Mononuclear cell (primary cell): Measurements from ENCODE around the gene SCUBE1. TPM values are rescaled to one million over a fixed set of nuclear protein-coding genes. Genes with fewer than 3 reads are reported as not detected.

ENCODE experiments used
- H3K27me3 ChIP-seq: 2 replicates; pipeline ENCODE4 v1.6.0; 2011; ENCODE audit warnings: low read length, control low read depth; ENCODE audit not compliant: insufficient read depth
- H3K4me1 ChIP-seq: 2 replicates; pipeline ENCODE4 v1.5.1; 2011; ENCODE audit warnings: mild to moderate bottlenecking, low read length, control low read depth; ENCODE audit not compliant: insufficient read depth
- H3K4me3 ChIP-seq: 2 replicates; pipeline ENCODE4 v1.5.1; 2011; ENCODE audit warnings: mild to moderate bottlenecking, low read length, moderate library complexity
- H3K9me3 ChIP-seq: 2 replicates; pipeline ENCODE4 v1.5.1; 2011; ENCODE audit warnings: low read depth, mild to moderate bottlenecking, control low read depth, low read length
- total RNA-seq: library from RNA; depleted of rRNA; stranded (reverse); fragments of >200 nt; gene quantifications from one replicate; pipeline ENCODE4 v1.2.3, GENCODE V29; 2012

The SCUBE1 gene
- total RNA-seq, 1 donor: 0.94 TPM

DNA sequence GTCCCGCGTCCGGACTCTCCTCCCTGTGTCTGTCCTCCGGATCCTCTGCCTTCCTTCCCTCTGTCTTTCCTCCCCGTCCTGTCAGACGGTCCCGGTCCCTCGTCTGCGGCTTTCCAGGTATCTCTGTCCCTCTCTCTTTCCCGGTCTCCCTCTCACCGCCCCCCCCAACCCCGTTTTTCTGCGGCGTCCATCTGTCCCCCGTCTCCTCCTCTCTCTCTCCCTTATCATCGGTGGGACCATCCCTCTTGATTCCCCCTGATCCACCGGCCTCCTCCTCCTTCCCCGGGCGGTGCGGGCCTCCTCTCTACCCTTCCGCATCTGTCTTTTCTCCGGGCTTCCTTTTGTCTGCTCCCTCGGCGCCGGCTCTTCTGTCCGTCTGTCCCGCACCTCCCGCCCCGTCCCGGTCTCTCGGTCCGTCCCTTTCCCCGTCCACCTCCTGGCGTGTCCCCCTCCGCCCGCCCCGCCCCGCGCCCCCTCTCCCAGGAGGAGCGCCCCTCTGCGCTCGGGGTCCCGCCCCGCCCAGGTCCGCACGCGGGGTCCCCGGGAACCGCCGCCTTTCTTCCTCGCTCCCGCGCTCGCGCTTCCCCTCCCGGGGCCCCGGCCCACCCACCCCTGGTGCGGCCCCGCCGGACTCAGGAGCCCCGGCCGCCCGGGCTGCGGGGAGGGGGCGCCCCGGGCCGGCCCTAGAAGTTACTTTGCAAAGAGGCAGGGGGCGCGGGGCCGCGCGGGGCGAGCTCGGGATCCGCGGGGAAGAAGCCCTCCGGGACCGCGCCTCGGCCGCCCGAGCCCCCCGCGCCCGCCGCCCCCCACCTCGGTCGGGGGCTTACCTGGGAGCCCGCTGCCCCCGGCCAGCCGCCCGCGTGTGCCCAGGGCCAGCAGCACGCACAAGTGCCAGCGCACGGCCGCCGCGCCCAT is 568 bp downstream of the SCUBE1 start:
- peaks cover 35% of the 10 kb centered on the region for H3K4me1 ChIP-seq
- H3K4me3 ChIP-seq: no peak overlapping the region
- H3K9me3 ChIP-seq: no peaks in the 10 kb centered on the region
- H3K27me3 ChIP-seq: peaks cover 30% of the 10 kb centered on the region

DNA sequence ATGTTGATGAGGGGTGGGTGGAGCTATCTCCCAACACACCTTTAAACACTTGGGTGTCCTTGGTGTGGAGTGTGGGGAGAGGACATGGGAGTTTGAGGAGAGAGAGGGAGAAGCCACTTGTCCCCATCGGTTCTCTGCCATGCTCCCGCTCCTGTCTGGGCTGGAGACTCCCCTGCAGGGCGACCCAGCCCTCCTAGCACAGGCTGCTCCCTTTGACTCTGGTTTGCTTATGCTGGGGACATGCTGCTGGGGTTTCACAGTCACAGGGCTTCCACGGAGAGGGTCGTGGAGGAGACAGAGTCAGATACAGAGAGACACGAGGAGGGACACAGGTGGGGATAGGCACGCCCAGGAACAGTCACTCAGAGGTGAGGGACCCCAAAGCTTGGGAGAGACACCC is 1.6 kb downstream of the SCUBE1 start:
- Histone ChIP-seq H3K4me3 (no peak overlapping the region), H3K9me3 (no peaks in the 10 kb centered on the region), H3K27me3 (peaks cover 27% of the 10 kb centered on the region), H3K4me1 (peaks cover 25% of the 10 kb centered on the region)

DNA sequence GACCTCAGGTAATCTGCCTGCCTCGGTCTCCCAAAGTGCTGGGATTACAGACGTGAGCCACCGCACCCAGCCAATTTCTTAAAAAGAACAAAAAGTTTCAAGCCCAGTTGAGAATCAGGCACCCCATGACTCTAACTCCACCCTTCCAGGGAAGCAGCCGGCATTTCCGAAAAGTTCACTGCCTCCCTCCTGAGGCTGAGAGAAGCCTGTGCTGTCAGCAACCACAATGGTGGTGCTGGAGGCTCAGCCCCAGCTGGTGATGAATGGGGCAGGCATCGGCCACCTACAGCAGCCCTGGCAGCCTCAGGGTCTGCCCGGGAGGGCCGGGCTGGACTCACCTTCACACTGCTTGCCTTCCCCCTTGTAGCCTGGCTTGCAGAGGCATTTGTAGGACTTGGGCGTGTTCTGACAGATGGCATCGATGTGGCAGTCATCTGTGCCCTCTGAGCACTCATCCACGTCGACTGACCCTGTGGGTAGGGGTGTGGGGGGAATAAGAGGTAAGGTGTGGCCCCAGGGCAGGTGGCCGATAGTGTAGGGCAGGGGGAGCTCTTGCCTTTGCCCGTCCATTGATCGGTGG is 4.3 kb downstream of the SCUBE1 start:
- H3K4me1 ChIP-seq: peaks cover 4% of the 10 kb centered on the region
- H3K4me3 ChIP-seq: no peak overlapping the region
- H3K9me3 ChIP-seq: no peaks in the 10 kb centered on the region
- H3K27me3 ChIP-seq: peaks cover 24% of the 10 kb centered on the region

DNA sequence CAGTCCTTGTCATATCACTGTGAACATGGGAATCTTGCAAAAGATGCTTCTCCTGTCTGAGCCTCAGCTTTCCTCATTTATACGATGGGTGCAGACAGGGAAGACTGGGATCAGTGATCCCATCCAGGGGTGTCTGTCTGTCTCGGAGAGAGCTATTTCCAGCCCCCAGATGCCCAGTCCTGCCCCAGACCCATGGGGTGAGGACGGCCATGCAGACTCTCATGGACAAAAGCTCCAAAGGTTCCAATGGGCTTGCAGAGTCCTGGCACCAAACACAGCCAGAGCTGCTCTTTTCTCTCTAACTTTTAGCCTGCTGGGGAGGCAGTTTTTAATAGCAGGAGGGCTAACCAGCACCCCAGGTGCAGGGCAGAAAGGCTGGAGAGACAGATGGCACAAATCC is 5.2 kb downstream of the SCUBE1 start:
- H3K4me1 ChIP-seq: no peaks in the 10 kb centered on the region
- no peaks in the 10 kb centered on the region for H3K9me3 ChIP-seq
- no peak overlapping the region for H3K4me3 ChIP-seq
- peaks cover 21% of the 10 kb centered on the region for H3K27me3 ChIP-seq

DNA sequence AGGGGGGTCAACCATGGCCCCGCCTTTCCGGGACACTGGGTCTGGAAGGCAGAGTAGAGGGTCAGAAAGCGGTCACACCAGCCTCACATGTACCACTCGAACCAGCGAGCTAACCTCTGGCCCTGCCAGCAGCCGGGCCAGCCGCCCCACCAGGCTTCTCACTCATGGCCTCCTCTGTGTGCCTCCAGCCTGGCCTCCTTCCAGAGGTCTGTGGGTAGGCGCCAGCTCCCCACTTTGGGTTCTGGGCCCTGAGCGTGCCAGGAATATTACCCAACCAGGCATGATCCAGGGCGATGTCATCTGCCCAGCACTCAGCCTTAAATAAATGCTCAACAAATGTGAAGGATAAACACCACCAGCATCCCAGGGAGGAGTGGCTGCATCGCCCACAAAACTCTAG is 5.8 kb downstream of the SCUBE1 start:
- no peaks in the 10 kb centered on the region for H3K9me3 ChIP-seq
- peaks cover 20% of the 10 kb centered on the region for H3K27me3 ChIP-seq
- no peak overlapping the region for H3K4me3 ChIP-seq
- no peaks in the 10 kb centered on the region for H3K4me1 ChIP-seq

DNA sequence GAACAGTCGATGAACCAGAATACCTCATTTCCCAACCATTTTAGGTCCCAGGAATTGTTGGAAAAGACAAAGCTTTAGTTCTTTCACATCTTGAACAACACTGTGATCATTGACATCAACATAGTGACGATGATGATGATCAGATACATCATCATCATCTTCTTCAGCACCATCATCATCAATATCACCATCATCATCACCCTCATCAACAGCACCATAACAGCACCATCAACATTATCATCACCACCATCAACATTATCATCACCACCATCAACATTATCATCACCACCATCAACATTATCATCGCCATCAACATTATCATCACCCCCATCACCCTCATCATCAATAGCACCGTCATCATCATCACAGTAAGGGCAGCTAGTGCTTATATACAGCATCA is 8.8 kb downstream of the SCUBE1 start:
- Histone ChIP-seq H3K27me3 (no peaks in the 10 kb centered on the region), H3K9me3 (no peaks in the 10 kb centered on the region), H3K4me3 (no peak overlapping the region), H3K4me1 (no peaks in the 10 kb centered on the region)

DNA sequence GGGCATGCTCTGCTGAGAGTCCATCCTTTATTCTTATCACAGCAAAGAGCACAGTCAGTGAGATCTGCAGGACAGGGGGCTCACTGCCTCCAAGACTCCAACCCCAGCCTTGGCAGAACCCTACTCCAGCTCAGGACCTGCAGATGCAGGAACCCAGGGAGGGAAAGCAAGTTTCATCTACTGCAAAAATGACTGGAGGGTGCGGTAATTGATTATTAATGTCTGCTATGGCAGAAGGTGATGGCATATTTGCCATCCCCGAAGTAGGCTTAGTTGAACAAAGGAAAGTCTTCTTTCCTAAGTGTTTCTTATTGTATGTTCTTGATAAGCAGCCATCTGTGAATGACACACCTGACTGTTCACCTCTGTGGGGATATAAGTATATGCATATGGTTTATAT is 9.2 kb downstream of the SCUBE1 start:
- no peaks in the 10 kb centered on the region for H3K9me3 ChIP-seq
- H3K27me3 ChIP-seq: no peaks in the 10 kb centered on the region
- H3K4me1 ChIP-seq: no peaks in the 10 kb centered on the region
- no peak overlapping the region for H3K4me3 ChIP-seq

DNA sequence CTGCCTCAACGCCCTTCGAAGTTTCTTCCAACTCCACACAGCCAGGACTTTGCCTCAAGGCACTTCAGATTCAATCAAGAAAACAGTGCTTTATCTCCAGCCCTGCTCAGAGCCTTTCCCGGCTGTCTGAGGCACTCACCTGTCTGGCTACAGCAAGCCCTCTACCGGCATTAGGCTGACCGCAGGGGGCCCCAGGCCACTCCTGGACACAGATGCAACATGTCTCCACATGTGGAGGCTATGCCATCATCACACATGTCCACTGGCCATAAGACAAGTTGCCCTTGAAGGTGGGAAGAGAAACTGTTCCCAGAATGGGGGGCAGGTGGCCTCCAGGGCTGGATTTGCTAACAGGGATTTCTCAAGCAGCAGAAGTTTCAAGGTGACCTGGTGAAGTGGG is 10.0 kb downstream of the SCUBE1 start:
- Histone ChIP-seq H3K4me3 (no peak overlapping the region), H3K27me3 (no peaks in the 10 kb centered on the region), H3K9me3 (no peaks in the 10 kb centered on the region), H3K4me1 (no peaks in the 10 kb centered on the region)

DNA sequence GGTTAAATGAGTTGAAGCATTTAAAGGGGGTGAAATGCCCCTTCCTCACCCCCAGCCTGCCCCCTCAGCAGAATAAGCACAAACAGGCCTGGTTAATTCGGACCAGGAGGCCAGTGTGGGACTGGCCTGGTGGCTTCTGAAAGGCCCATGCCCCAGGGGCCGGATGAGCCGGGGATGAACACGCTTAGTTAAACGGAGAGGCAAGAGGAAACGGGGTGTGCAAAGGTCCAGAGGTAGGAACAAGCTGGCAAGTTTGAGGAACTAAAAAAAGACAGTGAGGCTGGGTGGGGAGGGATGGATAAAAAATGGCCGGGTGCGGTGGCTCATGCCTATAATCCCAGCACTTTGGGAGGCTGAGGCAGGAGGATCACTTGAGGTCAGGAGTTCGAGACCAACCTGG is 11.5 kb downstream of the SCUBE1 start:
- Histone ChIP-seq H3K27me3 (no peaks in the 10 kb centered on the region), H3K9me3 (no peaks in the 10 kb centered on the region), H3K4me3 (no peak overlapping the region), H3K4me1 (no peaks in the 10 kb centered on the region)

DNA sequence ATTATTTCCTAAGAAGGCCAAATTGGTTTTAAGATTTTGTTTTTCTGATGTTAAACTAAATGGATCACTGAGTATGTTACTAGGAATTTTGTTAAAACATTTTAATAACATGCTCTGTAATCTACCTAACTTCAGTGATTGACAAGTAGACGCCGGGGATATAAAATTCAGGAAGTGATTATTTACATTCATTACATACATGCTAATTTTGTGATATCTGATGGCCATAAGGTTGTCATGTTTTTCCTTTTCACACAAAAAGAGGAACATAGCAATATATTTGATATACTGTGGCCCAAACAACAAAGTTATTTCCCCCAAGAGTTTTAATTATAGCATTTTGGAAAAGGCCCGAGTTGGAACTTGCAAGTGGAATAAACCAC is 12.1 kb downstream of the SCUBE1 start:
- H3K9me3 ChIP-seq: no peaks in the 10 kb centered on the region
- no peak overlapping the region for H3K4me3 ChIP-seq
- no peaks in the 10 kb centered on the region for H3K27me3 ChIP-seq
- no peaks in the 10 kb centered on the region for H3K4me1 ChIP-seq

DNA sequence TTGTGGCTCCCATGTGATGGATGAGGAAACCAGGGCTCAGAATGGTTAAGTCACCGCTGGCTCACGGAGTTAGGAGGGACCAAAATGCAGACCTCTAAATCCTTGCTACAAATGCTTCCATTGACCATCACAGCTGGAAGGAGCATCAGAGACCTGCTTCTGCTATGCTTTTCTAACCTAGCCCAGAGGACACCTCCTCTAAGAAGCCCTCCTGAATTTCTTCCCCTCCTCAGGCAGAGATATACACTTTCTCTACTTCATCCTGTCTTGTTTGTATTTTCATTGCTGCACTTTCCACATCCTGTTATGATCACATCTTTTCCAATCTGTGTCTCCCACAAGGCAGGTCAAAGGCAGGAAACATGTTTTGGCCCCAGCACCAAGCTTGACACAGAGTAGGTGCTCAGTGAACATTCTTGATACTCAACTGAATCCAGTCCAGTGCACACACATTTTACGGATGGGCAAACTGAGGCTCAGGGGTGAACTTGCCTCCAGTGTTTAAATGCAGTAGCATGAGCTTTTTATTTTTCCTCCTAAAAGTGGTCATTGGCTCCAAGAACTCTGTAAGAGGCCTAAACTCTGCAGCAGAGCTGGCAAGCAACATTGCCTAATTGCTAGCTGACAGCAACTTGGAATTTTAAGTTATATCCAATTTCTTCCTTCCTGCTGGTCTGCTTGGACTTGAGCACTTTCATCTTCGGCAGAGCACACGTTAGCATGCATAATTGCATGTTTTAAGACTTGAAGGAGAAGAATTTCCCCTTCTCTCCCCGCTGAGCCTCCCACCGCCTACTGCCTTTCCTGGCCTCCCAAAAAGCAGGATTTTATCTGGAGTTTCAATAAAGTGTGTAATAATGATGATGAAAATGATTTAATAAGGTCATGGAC is 12.7 kb downstream of the SCUBE1 start:
- no peaks in the 10 kb centered on the region for H3K27me3 ChIP-seq
- no peak overlapping the region for H3K4me3 ChIP-seq
- H3K9me3 ChIP-seq: no peaks in the 10 kb centered on the region
- no peaks in the 10 kb centered on the region for H3K4me1 ChIP-seq

DNA sequence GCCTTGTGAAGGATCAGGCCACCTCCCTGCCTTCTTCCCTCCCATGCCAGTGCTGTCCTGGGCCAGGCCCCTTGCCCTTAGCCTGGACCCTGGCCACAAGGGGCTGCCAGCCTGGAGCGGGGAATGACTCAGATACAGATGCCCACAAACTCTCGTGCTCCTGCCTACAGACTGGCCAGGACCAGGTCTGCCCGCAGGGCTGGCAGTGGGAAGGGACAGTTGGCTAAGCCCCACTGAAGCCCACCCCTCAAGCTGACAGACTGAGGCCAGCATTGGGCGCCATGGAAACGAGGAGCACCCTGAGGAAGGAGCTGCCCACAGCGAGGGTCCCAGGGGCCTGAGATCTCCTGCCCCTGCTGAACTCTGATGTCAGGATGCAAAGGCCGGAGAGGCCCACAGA is 14.1 kb downstream of the SCUBE1 start:
- Histone ChIP-seq H3K4me1 (no peaks in the 10 kb centered on the region), H3K4me3 (no peak overlapping the region), H3K9me3 (no peaks in the 10 kb centered on the region), H3K27me3 (no peaks in the 10 kb centered on the region)

DNA sequence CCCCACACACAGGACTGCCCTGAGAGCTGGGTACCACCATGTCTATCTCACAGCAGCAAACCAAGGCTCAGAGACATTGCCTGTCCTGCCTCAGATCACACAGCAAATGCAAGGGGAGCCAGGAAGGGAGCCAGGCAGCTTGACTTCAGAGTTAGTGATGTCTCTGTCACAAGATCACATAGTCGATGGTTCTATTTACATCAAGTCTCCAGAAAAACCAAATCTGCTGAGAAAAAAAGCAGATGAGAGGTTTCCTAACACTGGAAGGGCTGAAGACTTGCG is 16.1 kb downstream of the SCUBE1 start:
- no peaks in the 10 kb centered on the region for H3K9me3 ChIP-seq
- no peaks in the 10 kb centered on the region for H3K27me3 ChIP-seq
- no peaks in the 10 kb centered on the region for H3K4me1 ChIP-seq
- no peak overlapping the region for H3K4me3 ChIP-seq

DNA sequence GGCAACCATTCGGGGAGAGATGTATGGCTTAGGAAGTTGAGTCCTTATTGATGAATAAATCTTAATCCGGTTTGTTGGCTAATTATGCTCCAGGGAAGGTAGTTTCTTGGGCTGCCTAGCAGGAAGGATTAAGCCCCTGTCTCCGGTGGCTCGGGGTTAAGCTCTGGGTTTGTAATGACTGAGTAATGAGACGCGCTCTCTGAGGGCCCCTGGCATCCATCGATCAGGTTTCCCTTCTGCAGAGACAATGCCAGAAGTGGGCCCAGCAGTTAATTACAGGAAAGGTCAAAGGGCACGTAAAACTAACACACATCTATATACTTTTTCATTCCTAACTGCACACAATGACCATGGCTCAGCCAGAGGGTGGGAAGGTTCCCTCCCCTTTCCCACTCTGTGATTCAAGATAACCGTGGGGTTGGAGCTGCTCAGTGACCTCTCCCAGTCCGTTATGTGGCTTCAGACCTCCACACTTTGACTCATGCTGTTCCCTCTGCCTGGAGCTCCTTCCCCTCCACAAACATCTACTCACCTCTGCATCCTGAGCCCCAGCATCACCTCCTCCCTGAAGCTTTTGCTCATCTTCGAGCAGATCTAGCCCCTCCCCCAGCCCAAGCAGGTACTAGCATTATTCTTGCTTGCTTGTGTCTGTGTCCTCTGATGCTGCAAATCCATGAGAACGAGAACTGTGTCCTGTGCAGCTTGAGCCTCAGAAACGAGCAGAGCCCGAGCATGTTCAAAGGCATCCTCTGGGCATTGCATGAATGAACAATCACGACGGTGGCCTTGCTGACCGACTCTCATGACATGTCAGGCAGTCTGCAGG is 16.6 kb downstream of the SCUBE1 start:
- no peaks in the 10 kb centered on the region for H3K27me3 ChIP-seq
- H3K4me1 ChIP-seq: no peaks in the 10 kb centered on the region
- no peak overlapping the region for H3K4me3 ChIP-seq
- H3K9me3 ChIP-seq: no peaks in the 10 kb centered on the region

DNA sequence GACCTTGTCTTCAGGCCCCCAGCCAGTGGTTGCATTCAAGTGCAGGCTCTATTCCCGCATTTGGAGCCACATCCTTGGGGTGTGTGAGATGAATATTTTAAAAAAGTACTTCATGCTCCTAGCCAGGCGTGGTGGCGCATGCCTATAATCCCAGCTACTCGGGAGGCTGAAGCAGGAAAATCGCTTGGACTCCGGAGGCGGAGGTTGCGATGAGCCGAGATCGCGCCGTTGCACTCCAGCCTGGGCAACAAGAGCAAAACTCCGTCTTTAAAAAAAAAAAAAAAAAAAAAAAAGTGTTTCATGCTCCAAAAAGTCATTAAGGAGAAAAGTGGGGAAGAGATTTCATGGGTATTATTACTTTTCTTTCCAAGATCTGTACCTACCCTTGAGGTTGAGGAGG is 18.0 kb downstream of the SCUBE1 start:
- no peaks in the 10 kb centered on the region for H3K9me3 ChIP-seq
- no peaks in the 10 kb centered on the region for H3K4me1 ChIP-seq
- H3K27me3 ChIP-seq: no peaks in the 10 kb centered on the region
- H3K4me3 ChIP-seq: no peak overlapping the region
